Fibroblast of skin of left quadriceps (primary cell): ENCODE results near the gene CYP26B1.

Experiments
- DNase-seq, 2 experiments: peaks; one replicate each; pipeline ENCODE4 v3.0.0-alpha.2; 2013; ENCODE audit warnings: low read depth in 2 of 2

Gene CYP26B1

DNA sequence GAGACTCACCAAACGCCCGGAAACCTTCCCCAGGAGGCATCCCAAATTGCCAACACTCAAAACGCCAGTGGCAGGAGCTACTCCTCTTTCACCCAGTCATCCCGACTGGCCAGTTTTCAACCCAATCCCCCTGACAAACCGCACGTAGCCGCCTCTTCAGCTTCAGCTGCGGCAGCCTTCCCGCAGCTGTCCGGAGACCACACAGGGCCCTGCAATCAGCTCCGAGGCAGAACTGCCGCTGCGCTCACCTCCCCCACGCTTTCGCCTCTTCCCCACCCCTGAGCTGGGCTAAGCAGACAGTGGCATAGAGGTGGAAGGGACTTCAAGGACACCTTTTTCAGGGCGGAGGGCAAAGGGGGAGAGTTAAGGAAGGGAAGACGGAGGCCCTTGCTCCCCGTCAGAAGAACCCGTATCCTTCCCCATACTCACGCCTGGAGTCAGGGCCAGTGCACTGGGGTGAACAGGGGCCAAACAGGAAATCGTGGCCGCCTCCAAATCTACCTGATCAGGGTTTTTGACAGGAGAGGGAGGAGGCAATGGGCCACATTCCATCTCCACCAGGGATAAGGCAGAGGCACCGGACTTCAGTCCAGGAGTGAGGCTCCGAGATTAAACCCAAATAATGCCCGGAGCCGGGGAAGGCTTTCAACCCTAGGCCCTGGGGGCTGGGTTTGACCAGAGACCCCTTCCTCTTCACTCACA lies 16.9 kb downstream of the CYP26B1 start:
- no peak for DNase-seq

DNA sequence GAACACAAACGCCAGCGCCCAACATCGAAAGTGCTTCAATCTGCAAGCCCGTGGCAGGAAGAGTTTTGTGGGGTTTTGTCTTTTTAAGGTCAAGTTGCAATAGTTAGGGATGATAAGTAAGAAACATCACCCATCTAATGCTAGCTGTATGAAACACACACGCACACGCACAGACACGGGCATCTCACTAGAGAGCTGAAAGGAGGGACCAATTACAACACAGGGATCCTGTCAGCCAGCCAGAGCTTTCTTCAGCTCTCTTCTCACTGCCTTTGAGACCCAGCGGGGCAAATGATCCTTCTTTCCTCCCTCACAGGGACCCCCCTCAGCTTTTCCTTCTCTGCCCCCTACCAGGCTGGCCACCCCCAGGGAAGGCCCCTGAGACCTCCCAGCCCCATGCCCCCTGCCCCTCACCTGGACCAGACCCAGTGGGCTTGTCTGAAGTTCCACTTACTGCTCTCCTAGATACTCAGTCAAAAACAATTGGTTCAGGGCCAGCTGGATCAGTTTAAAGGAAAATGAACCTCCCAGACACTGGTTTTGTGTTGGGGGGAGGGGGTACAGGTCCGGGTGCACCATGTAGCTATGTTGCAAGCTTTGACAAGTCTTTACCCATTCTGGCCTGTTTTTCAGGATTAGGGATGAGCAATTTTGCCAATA lies 17.9 kb downstream of the CYP26B1 start:
- DNase-seq = no peak

DNA sequence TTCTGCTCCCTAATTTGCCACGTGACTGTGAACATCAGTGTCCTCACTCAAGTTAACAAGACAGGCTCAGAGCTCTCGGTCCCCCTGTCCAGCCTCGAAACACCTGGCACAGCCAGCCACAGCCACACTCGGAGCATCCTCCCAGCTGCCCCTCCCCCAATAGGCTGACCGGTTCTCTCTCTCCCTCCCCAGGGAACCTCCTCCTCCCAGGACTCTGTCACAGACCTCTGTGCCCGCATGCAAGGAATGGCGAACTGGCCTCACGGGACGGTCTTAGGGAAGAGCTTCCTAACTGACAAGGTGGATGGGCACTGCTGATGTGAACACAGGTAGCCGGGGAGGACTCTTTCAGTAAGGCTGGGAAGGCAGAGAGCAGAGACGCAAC lies 18.8 kb downstream of the CYP26B1 start:
- no peak for DNase-seq

DNA sequence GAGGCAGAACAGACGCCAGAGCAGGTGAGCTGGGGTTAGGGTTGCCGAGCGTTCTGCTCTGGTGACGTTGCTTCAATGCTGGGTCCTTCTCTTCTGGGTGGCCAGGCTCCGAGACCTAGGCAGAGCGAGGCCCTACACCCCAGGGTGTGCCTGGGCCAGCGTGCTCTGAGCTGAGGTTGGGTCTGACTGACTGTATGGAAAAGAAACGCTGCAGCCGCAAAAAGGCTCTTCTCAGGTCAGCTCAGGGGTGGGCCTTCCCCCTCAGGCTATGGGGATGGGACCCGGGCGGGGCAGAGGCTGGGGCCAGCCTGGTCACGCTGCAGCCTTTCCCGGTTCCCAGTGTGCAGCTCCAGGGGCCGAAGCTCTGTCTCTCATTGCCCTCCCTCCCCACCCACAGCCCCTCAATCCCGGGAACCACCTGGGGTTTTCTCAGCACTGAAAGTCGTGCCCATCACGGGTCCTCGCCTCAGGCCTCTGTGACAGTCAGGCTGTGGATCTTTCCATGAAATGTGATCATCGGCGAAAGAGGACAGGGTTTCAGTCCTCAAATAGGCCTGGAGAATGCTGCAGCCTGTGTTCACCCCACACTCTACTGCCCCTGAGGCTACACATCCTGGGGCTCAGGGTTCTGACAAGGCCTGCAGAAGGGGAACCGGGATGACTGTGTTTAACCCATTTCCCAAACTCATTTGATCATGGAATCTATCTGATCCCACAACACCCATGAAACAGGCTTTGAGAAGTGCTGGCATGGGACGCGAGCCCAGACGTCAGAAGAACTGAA lies 19.4 kb downstream of the CYP26B1 start:
- no peak for DNase-seq

DNA sequence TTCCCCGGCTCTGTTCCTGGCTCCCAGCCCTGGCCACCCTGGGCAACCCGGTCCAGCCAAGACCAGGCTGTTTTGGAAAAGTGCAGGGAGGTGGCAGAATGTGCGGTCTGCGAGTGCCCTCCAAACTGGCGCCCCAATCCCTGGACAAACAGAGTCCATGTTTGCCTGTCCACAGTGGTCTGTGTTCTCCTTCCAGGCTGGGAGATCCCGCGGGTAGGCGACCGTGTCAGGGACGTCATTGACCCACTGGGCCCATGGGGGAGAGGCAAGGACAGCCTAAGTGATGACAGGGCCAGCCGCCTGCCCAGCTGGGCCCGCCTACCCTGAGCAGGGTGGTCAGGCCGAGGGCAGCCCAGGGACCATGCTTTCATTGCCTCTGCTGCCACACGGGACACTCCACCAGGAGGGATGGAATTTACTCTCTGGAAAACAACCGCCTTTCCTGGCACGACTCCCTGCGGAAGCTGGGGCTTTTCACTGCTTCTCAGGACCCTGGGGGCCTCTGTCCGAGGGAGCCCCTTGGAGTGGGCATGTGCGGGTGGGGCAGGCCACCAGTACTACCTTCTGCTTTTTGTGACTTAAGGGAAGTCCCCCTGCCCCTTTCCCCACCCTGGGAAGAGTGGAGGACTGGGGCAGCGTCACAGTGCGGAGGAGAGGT lies 20.1 kb downstream of the CYP26B1 start:
- no peak for DNase-seq

DNA sequence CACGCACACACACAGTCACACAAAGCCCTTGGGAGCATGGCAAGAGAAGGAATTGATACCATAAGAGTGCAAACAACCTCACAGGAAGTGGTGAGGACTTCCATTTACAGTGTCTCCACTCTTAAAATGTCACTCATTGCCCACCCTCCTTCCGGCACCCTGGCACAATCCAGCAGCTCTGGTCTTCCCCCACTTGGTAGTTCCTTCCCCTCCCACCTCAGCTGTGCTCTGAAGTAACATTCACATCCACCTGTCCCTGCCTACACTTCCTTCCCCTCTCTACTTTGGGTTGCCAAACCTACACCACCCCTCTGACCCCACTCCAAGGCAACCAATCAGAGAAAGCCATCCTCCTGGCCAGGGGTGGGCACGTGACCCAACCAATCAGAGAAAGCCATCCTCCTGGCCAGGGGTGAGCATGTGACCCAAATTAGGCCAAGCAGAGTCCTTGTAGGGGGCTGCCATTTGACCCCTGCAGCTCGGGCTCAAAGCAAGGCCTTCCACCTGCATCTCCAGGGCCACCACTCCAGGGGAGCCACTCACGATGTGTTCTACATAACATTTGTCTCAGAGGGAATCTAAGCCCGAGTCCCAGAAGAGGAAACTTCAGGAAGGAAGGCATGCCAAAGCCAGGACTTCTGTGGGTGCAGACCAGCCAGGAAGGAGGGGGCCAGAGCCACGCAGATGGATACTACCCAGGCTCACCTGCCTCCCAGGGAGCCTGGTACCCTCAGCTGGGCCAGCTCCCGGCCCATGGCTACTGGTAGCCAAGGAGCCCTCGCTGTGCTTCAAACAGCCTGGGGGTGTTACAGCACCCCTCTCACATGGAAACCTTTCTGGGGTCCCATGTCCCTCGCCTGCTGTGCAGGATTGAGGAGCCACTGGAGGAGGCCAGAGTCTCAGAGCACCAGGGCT lies 21.2 kb downstream of the CYP26B1 start:
- DNase-seq = no peak

DNA sequence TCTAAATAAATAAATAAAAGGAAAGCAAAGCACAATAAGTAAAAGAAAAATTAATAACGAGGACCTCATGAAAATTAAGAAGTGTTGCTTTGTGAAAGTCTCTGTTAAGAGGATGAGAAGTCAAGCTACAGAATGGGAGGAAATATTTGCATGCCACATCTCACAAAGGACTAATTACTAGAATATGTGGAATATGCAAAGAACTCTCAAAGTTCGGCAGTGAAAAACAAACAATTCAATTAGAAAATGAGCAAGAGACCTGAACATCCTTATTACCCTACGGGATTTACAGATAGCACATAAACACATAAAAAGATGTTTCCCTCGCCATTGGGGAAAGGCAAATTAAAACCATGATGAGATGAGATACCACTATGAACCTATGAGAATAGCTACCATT lies 23.3 kb downstream of the CYP26B1 start:
- DNase-seq = peak; percentile 33 to 37

DNA sequence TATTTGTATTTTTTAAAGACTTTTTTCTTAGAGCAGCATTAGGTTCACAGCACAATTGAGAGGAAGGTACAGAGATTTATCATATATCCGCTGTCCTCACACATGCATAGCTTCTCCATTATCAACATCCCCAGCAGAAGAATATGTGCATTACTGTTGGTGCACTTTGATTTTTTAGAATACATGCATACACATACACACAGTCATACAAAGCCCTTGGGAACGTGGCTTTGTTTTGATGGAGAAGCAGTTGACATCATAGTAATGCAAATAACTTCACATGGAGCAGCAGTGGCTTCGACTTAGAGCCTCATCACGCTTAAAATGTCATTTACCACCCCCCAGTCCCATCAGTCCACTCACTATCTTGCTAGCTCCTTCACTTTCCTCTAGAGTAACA lies 26.5 kb downstream of the CYP26B1 start:
- DNase-seq = no peak

DNA sequence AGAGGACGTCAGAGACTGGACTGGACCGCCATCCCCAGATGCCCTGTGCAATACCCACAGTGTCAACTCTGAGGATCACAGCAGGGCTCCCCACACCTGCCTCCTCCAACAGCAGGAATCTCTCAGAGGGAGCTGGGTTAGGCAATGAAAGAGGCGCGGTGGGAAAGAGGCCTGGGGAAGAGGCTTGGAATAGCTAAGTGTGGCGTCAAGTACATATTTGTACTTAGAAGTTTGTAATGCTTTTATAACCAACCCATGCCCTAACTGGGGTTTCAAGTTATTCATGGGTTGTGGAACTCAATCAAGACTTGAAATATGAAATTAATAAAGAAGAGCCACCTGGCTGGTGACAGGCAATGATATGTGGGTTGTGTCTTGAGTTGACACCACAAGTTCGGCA lies 28.7 kb downstream of the CYP26B1 start:
- no peak for DNase-seq

DNA sequence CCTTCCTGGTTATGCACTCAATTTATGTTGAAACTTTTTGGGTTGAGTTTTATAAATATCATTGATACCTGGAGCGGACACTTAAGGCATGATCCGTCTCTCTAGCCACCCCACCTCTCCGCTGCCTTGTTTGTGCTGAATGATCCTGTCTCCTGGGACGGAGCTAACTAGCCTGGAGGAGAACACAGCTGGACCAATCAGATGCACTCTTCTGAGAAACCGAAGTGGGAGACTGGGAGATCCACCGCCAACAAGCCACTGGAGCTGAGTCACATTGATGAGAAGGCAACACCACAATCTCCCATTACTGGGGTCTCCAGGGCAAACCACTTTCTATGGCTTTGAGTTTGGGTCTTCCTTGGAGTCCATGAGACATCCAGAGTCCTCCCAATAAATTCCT lies 29.3 kb downstream of the CYP26B1 start:
- DNase-seq = no peak

DNA sequence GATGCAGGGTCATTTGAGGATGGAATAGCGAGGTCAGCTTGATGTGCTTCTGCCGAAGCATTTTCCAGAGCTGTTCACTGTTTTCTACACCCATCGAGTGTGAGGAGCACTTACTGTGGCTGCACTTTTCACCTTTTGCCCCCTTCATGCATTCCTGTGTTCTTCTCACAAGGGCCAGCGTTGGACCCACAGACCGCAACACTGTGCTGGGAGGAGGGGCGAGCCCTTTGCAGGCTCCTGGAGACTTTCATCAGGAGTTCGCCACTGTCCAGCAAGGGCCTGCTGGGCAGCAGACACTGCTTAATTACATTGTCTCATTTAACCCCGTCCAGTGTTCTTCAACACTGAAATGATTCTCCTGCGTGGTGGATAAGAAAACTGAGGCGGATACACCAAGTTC lies 29.9 kb downstream of the CYP26B1 start:
- no peak for DNase-seq

DNA sequence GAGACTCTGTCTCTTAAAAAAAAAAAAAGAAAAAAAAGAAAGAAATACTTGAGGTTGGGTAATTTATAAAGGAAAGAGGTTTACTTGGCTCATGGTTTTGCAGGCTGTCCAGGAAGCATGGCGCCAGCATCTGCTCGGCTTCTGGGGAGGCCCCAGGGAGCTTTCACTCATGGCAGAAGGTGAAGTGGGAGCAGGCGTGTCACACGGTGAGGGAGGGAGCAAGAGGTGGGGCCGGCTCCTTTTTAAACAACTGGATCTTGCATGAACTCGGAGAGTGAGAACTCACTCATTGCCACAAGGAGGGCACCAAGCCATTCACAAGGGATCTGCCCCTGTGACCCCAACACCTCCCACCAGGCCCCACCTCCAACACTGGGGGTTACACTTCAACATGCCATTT lies 30.6 kb downstream of the CYP26B1 start:
- no peak for DNase-seq

DNA sequence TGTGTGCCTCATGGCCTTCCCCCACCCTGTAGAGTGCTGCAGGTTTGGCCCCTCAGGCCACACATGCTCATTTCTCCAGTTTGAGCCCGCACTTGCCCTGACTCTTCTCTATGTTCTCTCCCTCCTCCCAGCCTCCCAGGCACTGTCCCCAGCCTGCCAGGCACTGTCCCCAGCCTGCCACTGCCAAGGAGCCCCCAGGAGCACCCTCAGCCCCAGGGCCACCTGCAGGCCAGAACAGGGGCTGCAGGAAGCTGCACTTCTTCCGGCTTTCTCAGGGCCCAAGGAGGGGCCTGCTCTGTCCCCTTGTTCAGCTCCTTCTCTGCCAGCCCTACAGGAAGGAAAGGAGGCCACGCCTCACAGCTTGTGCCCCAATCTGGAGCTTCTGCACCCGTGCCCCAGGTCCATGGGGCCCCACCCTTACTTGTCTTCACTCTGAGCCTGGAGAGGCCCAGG lies 31.6 kb downstream of the CYP26B1 start:
- DNase-seq = no peak

DNA sequence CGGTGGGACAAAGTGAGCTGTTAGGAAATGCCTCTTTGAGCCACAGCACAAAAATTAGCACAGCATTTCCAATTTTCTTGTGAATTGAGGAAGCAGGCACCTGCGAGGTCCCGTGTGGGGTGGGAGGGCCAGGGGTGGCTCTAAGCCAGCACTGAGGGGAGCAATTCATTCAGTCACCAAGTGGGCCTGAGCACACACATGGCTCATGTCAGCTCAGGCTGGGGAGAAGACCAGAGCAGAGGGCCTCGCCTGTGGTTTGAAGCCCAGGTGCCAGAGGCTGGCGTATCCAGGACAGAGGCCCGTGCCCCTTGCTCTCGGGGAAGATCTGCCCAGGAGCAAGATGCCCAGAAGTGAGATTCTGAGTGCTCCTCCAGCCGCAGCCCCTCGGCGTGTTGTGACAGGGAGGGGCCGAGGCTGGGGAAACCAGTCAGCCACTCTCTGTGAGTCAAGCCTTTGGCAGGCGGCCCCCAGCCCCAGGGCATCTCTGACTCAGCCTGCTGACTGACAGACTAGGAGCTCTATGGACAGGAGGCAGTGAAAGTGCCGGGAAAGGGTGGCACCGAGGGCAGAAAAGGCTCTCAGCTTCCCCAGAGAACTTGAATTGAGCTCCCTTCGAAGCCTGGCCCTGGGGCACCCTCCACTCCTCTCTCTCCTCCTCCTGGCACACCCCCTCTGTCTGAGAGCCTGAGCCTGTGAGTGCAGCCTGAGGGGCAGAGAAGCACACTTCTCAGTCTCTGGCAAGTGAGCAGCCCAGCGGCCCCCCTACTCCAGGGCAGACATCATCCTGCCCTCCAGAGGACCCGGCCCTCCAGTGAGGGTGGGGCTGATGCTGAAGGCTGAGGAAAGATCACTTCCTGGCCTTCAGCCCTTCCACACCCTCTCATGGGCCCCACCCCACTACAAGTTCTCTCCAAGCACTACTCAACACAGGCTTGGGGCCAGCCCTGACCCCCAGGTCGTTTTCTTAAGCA lies 32.3 kb downstream of the CYP26B1 start:
- peak; percentile 75 for DNase-seq

DNA sequence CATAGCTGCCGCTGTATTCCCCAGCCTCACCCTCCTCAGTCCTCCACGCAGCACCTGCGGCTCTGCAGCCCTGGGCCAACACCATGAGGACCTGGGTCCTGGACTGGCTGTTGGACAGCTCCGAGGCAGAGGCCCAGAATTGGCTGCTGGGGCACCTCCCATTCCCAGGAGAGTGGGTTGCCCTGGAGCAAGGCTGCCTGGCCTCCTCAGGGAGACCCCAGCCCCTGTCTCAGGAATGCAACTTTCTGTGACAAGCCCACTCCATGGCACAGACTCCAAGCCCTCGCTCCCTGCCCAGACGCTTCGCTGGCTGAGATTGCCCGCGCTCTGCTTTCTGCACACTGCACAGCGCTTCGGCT lies 33.0 kb downstream of the CYP26B1 start:
- no peak for DNase-seq

DNA sequence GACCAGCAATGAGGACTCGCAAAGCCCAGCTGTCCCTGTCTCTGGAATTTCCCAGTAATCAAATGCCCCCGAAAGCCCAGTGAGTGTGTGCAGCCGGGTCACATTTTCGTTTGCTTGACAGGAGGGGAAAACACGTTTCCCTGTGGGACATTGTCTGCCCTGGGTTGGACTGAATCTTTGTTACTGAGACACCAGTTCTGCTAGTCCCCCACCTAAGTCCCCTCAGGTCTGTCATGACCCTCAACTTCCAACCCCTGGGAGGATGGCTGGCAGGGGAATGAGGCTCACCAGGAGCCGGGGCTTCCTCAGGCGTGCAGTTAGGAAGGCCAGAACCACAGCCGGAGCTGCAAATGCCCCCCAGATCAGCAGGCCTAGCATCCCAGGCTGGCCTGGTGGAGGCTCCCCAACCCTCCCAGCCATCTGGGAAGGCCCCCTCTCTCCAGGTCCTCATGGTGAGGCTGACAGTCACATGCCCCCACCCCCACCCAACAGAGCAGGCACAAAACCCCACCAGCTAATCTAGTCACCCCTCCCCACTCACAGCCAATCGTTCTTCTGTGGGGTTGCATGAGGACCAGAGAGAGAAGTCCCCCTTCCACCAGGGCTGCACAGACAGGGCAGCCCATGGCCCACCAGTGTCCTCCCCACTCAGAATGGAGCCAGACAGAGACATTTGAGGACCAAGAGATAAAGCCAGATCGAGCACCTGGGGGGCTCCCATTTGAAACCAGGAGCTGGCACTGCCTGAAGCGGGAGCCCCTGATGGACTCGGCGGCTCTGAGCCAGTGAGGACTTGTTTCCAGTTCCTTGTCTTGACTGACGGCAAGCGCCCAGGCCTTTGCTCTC lies 33.6 kb downstream of the CYP26B1 start:
- no peak for DNase-seq

DNA sequence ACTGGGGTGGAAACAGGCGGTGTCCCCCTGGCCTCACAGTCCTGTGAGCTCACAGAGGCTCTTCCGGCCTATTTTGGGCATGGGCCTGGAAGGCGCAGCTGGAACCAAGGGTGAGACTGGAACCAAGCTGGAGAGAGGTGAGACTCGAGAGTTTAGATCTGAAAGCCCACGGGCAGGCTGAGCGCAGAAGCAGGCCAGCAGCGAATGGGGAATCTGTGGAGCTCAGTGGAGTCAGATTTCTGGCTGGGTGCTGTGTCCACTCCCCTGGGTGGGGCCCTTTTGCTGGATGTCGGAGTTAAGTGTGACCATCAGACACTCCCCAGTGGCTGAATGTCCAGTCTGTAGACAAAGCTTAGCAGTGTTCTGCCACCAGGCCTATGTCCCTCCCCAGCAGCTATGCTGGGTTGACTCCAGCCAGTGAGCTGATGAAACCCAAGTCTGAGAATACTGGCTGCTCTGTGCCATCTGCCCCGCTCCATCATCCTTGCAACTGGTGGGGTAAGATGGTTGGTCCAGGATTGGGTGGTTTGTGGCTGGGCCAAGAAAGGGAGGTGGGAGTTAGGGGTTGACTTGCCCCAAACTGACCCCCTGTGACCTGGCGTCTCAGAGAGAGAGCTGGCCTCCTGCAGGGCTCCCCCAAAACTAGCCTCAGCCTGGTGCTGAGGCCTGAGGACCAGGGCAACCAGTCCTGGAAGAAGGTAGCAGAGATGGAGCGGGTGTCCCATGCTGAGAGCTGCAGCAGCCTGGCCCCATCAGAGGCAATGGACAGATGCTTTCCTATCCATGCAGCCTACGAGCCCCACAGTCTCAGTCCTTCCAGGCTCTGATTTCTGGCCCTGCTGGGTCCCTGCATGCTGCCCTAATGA lies 34.4 kb downstream of the CYP26B1 start:
- no peak for DNase-seq

DNA sequence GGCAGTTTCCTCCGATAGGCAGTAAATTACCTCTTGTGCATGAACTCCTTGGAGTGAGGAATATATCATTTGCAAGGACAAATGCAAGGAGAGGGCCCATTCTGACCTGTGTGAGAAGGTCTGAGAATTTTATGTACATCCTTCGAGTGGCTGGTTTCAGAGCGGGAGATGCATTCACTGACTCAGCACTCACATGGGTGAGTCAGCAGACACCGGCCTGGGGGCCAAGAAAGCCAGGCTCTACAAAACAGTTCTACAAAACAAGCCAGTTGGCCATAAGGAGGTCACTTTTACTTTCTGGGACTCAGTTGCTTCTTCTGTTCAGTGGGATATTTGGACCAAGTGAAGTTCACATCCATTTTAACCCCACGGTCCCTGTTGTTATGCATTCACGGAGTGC lies 35.3 kb downstream of the CYP26B1 start:
- DNase-seq = peak in 1 of 2 experiments; percentile 27
